GM18499 (cell line): Measurements from ENCODE around the gene NDOR1.

Experiments used
- ATAC-seq: cut with Tn5 transposase; IDR thresholded peaks from one replicate; pipeline ENCODE4 v1.9.1; 2021; ENCODE audit warnings: moderate number of reproducible peaks; ENCODE audit not compliant: insufficient read depth, unreplicated experiment

NDOR1 gene

GRCh38 chr9:137195525-137196220 lies 9.8 kb upstream of the NDOR1 start:
- no peak for ATAC-seq

- ATAC-seq: no peak
Measured at GRCh38 chr9:137198051-137198901, 7.2 kb upstream of the NDOR1 start.

DNA sequence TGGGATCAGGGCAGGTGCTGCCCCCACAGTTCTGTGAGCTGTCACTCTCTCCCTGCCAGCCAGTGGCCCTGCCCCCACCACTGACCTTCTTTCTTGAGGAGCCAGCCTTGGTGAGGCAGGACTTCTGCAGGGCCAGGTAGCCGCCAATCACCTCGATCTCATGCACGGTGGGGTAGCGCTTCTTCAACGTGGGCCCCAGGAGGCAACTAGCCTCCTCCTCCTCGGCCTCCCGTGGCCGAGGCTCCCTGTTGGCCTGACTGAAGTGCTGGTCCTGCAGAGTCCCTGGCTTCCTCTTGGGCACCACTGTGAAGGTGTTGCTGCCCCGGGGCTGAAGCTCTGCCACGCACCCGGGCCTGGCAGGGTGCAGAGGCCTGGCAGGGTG lies 6.6 kb upstream of the NDOR1 start:
- no peak for ATAC-seq

- no peak for ATAC-seq
Measured at GRCh38 chr9:137199411-137200121, 5.9 kb upstream of the NDOR1 start.

DNA sequence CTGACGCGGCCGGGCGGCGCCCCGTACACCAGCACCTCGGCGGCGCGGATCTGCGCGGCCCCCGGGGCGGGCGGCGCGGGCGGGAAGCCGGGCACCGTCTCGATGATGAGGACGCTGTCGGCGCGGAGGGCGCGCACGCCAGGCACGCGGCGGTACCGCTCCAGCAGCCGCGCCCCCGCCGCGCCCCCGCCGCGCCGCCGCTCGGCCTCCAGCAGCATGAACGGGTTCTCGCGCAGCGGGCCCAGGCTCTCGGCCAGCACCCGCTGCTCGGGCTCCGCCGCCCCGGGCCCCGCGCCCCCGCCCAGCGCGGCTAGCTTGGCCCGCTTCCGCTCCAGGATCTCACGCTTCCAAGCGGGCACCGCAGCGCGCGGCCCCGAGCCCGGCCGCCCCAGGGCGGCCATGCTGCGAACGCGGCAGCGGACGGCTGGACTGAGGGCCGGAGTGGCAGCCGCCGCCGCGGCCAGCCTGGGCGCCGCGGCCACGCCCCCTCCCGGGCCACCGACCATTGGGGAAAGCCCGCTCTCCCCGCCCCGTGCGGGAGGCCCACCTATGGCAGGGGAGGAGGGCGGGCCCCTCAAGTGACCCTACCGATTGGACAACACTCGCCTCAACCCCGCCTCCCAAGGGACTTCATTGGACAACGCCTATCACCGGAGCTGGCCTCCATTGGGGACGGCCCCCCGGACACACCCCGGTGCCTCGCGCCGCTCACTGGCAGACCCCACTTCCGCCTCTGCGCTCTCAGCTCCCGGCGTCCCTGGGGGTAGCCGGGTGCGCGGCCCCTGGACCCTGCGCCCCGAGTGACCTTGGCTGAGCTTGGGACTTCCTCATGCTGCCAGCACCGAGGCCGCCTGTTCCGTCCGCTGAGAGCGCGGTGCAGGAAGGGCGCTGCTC lies 4.9 kb upstream of the NDOR1 start, which contains the start of gene TPRN:
Gene TPRN, minus strand, starts transcription at position 431 of the 894 bp plus-strand sequence. Its CDS starts 30 bp downstream, at position 401.
- peak; percentile 82 for ATAC-seq

- ATAC-seq: no peak
Measured at GRCh38 chr9:137201205-137201868, 4.2 kb upstream of the NDOR1 start.

DNA sequence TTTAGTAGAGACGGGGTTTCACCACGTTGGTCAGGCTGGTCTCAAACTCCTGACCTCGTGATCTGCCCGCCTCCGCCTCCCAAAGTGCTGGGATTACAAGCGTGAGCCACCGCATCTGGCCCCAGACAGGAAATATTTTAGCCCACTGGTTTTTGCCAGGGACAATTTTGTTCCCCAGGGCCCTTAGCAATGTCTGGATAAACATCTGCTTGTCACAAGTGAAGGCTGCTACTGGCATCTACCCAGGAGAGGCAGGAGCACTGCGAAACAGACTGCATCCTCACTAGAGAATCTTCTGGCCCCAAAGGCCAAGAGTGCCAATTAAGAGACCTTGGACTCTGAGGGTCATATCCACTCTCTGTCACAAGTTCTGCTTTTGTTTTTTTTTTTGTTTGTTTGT lies 2.5 kb upstream of the NDOR1 start:
- ATAC-seq: no peak

DNA sequence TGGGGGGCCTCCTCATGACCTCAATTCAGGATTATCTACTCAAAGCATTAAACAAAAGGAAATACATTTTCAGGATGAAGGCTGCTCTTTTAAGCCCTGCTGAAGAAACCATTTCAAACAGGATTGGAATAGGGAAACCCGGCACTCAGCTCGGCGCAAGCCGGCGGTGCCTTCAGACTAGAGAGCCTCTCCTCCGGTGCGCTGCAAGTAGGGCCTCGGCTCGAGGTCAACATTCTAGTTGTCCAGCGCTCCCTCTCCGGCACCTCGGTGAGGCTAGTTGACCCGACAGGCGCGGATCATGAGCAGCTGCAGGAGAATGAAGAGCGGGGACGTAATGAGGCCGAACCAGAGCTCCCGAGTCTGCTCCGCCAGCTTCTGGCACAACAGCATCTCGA lies 772 bp upstream of the NDOR1 start:
- ATAC-seq: no peak

- no peak for ATAC-seq
Measured at GRCh38 chr9:137206602-137207001, 1.1 kb downstream of the NDOR1 start.

GRCh38 chr9:137211532-137211931 lies 6.0 kb downstream of the NDOR1 start:
- ATAC-seq: no peak

DNA sequence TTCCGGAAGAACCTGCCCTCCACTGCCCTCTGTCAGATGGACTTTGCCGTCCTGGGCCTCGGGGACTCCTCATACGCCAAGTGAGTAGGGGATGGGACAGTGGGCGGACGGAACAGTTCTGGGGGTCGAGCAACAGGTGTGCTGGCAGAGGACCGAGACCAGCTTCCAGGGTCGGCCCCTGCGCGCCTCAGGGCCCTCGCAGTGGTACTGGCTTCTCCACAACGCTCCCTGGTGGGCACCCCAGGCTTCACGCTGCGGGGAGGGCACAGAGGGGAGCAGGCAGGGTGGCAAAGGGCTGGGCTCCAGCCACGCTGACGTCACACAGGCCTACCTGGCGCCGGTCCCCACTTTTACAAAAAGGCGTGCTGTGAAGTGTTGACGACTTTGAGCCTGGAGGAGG lies 7.0 kb downstream of the NDOR1 start:
- no peak for ATAC-seq

- ATAC-seq: no peak
Measured at GRCh38 chr9:137213160-137214060, 7.9 kb downstream of the NDOR1 start.

DNA sequence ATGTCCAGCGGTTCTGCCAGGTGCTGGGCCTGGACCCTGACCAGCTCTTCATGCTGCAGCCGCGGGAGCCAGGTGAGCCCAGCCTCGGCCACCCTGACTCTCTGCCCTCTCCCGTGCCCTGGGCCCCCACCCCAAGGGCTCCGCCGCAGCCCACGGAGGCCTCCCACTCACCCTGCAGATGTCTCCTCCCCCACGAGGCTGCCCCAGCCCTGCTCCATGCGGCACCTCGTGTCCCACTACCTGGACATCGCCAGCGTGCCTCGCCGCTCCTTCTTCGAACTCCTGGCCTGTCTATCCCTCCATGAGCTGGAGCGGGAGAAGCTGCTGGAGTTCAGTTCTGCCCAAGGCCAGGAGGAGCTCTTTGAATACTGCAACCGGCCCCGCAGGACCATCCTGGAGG lies 9.1 kb downstream of the NDOR1 start:
- no peak for ATAC-seq

DNA sequence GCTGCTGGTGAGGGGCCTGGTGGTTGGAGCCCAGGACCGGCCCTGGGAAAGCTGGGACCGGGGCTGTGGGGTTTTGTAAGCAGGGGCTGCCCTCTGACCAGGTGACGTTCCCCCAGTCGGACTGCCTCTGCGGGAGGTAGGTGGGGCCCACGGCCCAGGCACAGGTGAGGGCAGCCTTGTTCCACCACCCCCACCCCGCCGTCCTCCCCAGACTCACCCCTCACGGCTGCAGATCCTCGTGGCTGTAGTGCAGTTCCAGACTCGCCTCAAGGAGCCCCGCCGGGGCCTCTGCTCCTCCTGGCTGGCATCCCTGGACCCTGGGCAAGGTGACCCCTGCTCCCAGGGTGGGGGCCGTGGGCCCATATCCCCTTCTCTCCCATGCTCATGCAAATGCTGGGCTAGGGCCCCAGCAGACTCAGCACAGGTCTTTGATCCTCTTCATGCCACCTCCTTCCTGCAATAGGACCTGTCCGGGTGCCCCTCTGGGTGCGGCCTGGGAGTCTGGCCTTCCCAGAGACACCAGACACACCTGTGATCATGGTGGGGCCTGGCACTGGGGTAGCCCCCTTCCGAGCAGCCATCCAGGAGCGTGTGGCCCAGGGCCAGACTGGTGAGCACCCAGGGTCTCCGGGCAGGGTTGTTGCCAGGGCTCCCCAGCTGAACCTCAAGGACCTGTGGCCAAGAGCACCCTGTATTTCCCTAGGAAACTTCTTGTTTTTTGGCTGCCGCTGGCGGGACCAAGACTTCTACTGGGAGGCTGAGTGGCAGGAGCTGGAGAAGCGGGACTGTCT lies 9.9 kb downstream of the NDOR1 start:
- ATAC-seq: no peak

- ATAC-seq: no peak
Measured at GRCh38 chr9:137216188-137216965, 10.9 kb downstream of the NDOR1 start.

DNA sequence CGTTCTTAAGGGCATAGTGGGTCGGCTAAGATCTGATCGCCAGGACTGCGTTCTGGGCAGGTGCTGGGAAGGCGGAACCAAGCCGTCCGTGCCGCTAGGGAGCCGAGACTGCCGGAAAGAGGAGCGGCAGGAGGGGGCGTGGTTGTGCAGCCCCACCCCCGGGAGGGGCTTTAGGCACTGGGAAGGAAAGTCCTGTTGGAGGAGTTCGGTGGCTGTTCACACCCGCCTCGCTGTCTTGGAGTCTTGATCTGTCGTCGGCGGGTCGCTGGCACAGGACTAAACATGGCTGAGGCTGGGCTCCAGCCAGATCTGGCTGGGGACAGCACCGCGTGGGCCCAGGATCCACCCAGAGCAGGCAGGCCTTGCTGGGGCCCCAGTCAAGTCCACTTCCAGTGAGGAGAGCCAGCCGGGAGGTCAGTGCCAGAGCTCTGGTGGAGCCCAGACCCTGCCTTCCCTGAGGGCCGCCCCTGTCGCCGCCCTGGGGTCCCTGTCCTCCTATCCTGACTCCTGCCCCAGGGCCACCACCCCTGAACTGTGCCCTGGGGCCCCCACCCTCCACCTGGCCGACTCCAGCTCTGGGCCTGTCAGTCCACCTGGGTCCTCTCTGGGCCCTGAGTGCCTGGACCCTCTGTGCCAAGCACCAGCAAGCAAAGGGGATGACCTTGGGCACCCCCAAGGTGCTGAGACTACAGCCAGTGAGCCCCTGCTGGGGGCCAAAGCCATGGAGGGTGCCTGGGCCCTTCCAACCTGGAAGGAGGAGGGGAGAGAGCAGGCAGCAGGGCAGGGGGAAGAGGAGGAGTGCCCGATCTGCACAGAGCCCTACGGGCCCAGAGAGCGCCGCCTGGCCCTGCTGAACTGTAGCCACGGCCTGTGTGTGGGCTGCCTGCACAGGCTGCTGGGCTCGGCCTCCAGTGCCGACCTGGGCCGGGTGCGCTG lies 12.0 kb downstream of the NDOR1 start:
- no peak for ATAC-seq
